Ovary (tissue), 9 donors: ENCODE results near the gene ADCK2. TPM values are rescaled to one million over a fixed set of nuclear protein-coding genes. Genes with fewer than 3 reads are reported as not detected.
"Not testable (repeated sequence)": the region's sequence is repeated elsewhere in the genome, so short reads cannot be mapped to it uniquely, and the experiment has no call there.

ENCODE experiments used
- DNase-seq, 5 donors: peaks; one replicate each; pipeline ENCODE4 v3.0.0-alpha.2; 2019 to 2020
- H3K27ac ChIP-seq, 2 donors: fragments of 200-600 bp; one replicate each; pipeline versions ENCODE4 v1.5.1 to v1.8.0; 2019 to 2022
- H3K27me3 ChIP-seq: fragments of 200-600 bp; one replicate; pipeline ENCODE4 v1.8.0; 2022
- H3K36me3 ChIP-seq: fragments of 200-600 bp; sonication (generic); one replicate; pipeline ENCODE4 v1.5.1; 2019
- H3K4me1 ChIP-seq: one replicate; pipeline ENCODE4 v1.8.1; 2013; ENCODE audit warnings: mild to moderate bottlenecking, moderate library complexity; ENCODE audit not compliant: insufficient read depth
- H3K4me3 ChIP-seq: fragments of 200-600 bp; sonication (generic); one replicate; pipeline ENCODE4 v1.5.1; 2017
- H3K9me3 ChIP-seq, 2 donors: fragments of 200-600 bp in 1 of 2; sonication (generic) in 1 of 2; one replicate each; pipeline versions ENCODE4 v1.5.1 to v1.8.1; 2013 to 2019; ENCODE audit warnings: mild to moderate bottlenecking in 1 of 2, moderate library complexity in 1 of 2
- CTCF ChIP-seq, 3 donors: fragments of 450-650 bp in 2 of 3; fragments of 200-600 bp in 1 of 3; IDR thresholded peaks; one replicate each; pipeline versions ENCODE4 v1.5.1 to v1.8.0; 2016 to 2022; ENCODE audit warnings: antibody characterized with exemption in 3 of 3, mild to moderate bottlenecking in 1 of 3
- EP300 ChIP-seq: sonication (generic); formaldehyde crosslinking; IDR thresholded peaks from one replicate; pipeline ENCODE4 v1.6.1; 2017; ENCODE audit warnings: antibody characterized with exemption
- POLR2A ChIP-seq: fragments of 450-650 bp; IDR thresholded peaks from one replicate; pipeline ENCODE4 v1.6.1; 2017; ENCODE audit warnings: antibody characterized with exemption, mild to moderate bottlenecking, moderate library complexity
- WGBS, 3 donors: extraction: QIAGEN DNeasy Blood & Tissue Kit in 1 of 3; methylation state at CpG; one replicate each; pipeline versions ENCODE4 v1.1.5 to v1.1.7; 2013 to 2017; 5-methylcytosine and 5-hydroxymethylcytosine counted together
- intact Hi-C, 4 donors: fragments of 100-400 bp; cut with DNase I; formaldehyde crosslinking; loops; one replicate each; pipeline versions ENCODE4 v1.11.0 to v1.15.1; 2022 to 2023
- polyA plus RNA-seq, 2 donors: library from polyadenylated mRNA; stranded (reverse); fragments of 200-250 nt in 1 of 2; fragments of 350-450 nt in 1 of 2; fragmentation: Illumina TruSeq in 1 of 2; extraction: RNeasy Lipid Tissue Mini Kit (QIAGEN cat#74804) in 1 of 2; gene quantifications; one replicate each; pipeline ENCODE4 v1.2.3, GENCODE V29; 2013 to 2014
- small RNA-seq: library from RNA; depleted of rRNA; stranded (forward); fragments of <200 nt; gene quantifications from one replicate; pipeline ENCODE3, GENCODE V24; 2016
- total RNA-seq, 7 donors: library from RNA; depleted of rRNA in 2 of 7; stranded (reverse); fragments of >200 nt in 2 of 7; fragmentation: NEBNext Ultra II Directional in 3 of 7; extraction: Animal tissue kit (Norgen Biotek cat#: 25700) in 3 of 7; gene quantifications; one replicate each; pipeline versions ENCODE4 v1.1.0 to v1.2.4, GENCODE V29; 2016 to 2023
- donor health status: DM: no; HTN: no; CAD: no; lungs with moderate emphysema.
- donor health status: DM: no; HTN: no; CAD: no.
- donor health status: Bipolar disorder and iron deficiency.
- donor health status: DM: yes; HTN: yes; CAD: no.
- donor health status: DM: no; HTN: no; CAD: no.
- donor health status: DM: yes; HTN: yes; CAD: no.

The ADCK2 gene
- total and polyA plus RNA-seq, 9 donors: 12.0 to 22.5 (median 19.1) TPM

- H3K36me3 ChIP-seq: no peaks in the 10 kb centered on the region
- intact Hi-C loops: no loop called here
Observed at GRCh38 chr7:140738280-140738679, 65.5 kb downstream of the ADCK2 start.

GRCh38 chr7:140743255-140743654 is 70.5 kb downstream of the ADCK2 start:
- H3K36me3 ChIP-seq, H3K27me3 ChIP-seq, H3K27ac ChIP-seq, H3K4me1 ChIP-seq, DNase-seq, intact Hi-C loops, H3K9me3 ChIP-seq, H3K4me3 ChIP-seq: not testable (repeated sequence)
- WGBS, 3 donors: 93 to 100% (median 96%) methylated on average over 2 of the region's 4 CpGs

More at GRCh38 chr7:140738280-140738679, 65.5 kb downstream of the ADCK2 start:
- TF ChIP-seq EP300 (no peak), CTCF (IDR thresholded peaks at IDR 0.05) (no peak), POLR2A (no peak)
- DNase-seq: no peak
- Histone ChIP-seq H3K4me1 (no peaks in the 10 kb centered on the region), H3K4me3 (no peak overlapping the region), H3K9me3 (no peaks in the 10 kb centered on the region), H3K27ac (no peak overlapping the region), H3K27me3 (no peaks in the 10 kb centered on the region)

GRCh38 chr7:140744005-140744404 is 71.3 kb downstream of the ADCK2 start:
- TF ChIP-seq POLR2A (no peak), EP300 (no peak), CTCF (IDR thresholded peaks at IDR 0.05) (no peak)
- Histone ChIP-seq H3K36me3 (no peaks in the 10 kb centered on the region), H3K4me1 (no peaks in the 10 kb centered on the region), H3K27me3 (no peaks in the 10 kb centered on the region), H3K9me3 (no peaks in the 10 kb centered on the region), H3K4me3 (no peak overlapping the region), H3K27ac (no peak overlapping the region)
- 81 to 89% (median 83%) methylated on average over 2 of the region's 2 CpGs for WGBS, 3 donors
- intact Hi-C loops: no loop called here
- DNase-seq: no peak

Small RNA genes within 50 kb of the gene (small RNA-seq; reads per million reads assigned to genes)
- not detected for gene RN7SL771P

Other genes with a start within 250 kb of the ADCK2 start
- 10 to 100 TPM; 42.0 to 91.0 (median 73.6) TPM for gene MKRN1, start 193.4 kb upstream of the ADCK2 start, total RNA-seq
- gene MKRN1, start 193.4 kb upstream of the ADCK2 start, polyA plus RNA-seq: 100 to 1,000 TPM in 1 of 2 donors, 10 to 100 TPM in 1; 60.3 to 124 TPM
- gene DENND2A, start 32.1 kb upstream of the ADCK2 start, total RNA-seq: 10 to 100 TPM in 6 of 7 donors, 1 to 10 TPM in 1; 9.8 to 61.8 (median 36.1) TPM
- gene DENND2A, start 32.1 kb upstream of the ADCK2 start, polyA plus RNA-seq: 10 to 100 TPM; 20.5 to 55.1 TPM
- 100 to 1,000 TPM in 6 of 7 donors, 10 to 100 TPM in 1; 79.6 to 172 (median 116) TPM for gene NDUFB2, start 23.8 kb downstream of the ADCK2 start, total RNA-seq
- 100 to 1,000 TPM; 153 TPM for gene NDUFB2, start 23.8 kb downstream of the ADCK2 start, polyA plus RNA-seq